A549 (cell line): ENCODE data around the gene KPNA6.

ENCODE experiments used
- HDAC2 ChIP-seq: fragments of 200-600 bp; sonication (generic); IDR thresholded peaks from 2 replicates; pipeline ENCODE4 v1.6.1; 2016
- JUNB ChIP-seq: fragments of >200 bp; sonication (Bioruptor Twin); formaldehyde crosslinking; IDR thresholded peaks from 2 replicates; pipeline ENCODE4 v1.6.1; 2016
- KDM1A ChIP-seq: fragments of 200-600 bp; sonication (generic); IDR thresholded peaks from 2 replicates; pipeline ENCODE4 v1.6.1; 2016; ENCODE audit warnings: low read depth, mild to moderate bottlenecking
- KDM5A ChIP-seq: fragments of 200-600 bp; sonication (generic); IDR thresholded peaks from 2 replicates; pipeline ENCODE4 v1.6.1; 2016; ENCODE audit warnings: antibody characterized with exemption, mild to moderate bottlenecking
- MAZ ChIP-seq: fragments of 150-350 bp; IDR thresholded peaks from 2 replicates; pipeline ENCODE4 v1.6.1; 2014; ENCODE audit warnings: antibody characterized with exemption, low read depth, low read length, borderline replicate concordance
- MYC ChIP-seq: IDR thresholded peaks from 2 replicates; pipeline ENCODE4 v1.6.1; 2012; ENCODE audit warnings: mild to moderate bottlenecking, inconsistent platforms, low read length, improper control_type of control experiment, borderline replicate concordance
- PHF8 ChIP-seq: fragments of 200-600 bp; sonication (generic); IDR thresholded peaks from 2 replicates; pipeline ENCODE4 v1.6.1; 2016; ENCODE audit warnings: low read depth, mild to moderate bottlenecking, antibody characterized with exemption, moderate library complexity, borderline replicate concordance
- POLR2A ChIP-seq: IDR thresholded peaks from 2 replicates; pipeline ENCODE4 v1.6.1; 2012; ENCODE audit warnings: mild to moderate bottlenecking, low read length
- RCOR1 ChIP-seq: fragments of 150-350 bp; IDR thresholded peaks from 2 replicates; pipeline ENCODE4 v1.6.1; 2014; ENCODE audit warnings: antibody characterized with exemption, low read length, low read depth
- RFX5 ChIP-seq: fragments of 450-650 bp; IDR thresholded peaks from 2 replicates; pipeline ENCODE4 v1.7.1; 2014; ENCODE audit warnings: antibody characterized with exemption, mild to moderate bottlenecking, moderate library complexity
- ZNF302 ChIP-seq: fragments of 250-450 bp; sonication (Bioruptor Pico); IDR thresholded peaks from 2 replicates; pipeline ENCODE4 v1.9.0; 2021; ENCODE audit warnings: inconsistent platforms, mild to moderate bottlenecking, moderate library complexity
- ZSCAN20 ChIP-seq: fragments of 250-450 bp; sonication (Bioruptor Pico); IDR thresholded peaks from 2 replicates; pipeline ENCODE4 v1.8.0; 2022; ENCODE audit warnings: mild to moderate bottlenecking, moderate library complexity
- TF ChIP-seq, protein P1 (sequence below): fragments of >200 bp; sonication (Bioruptor Twin); formaldehyde crosslinking; IDR thresholded peaks from 3 replicates; pipeline ENCODE4 v1.5.1; 2016

DNA sequence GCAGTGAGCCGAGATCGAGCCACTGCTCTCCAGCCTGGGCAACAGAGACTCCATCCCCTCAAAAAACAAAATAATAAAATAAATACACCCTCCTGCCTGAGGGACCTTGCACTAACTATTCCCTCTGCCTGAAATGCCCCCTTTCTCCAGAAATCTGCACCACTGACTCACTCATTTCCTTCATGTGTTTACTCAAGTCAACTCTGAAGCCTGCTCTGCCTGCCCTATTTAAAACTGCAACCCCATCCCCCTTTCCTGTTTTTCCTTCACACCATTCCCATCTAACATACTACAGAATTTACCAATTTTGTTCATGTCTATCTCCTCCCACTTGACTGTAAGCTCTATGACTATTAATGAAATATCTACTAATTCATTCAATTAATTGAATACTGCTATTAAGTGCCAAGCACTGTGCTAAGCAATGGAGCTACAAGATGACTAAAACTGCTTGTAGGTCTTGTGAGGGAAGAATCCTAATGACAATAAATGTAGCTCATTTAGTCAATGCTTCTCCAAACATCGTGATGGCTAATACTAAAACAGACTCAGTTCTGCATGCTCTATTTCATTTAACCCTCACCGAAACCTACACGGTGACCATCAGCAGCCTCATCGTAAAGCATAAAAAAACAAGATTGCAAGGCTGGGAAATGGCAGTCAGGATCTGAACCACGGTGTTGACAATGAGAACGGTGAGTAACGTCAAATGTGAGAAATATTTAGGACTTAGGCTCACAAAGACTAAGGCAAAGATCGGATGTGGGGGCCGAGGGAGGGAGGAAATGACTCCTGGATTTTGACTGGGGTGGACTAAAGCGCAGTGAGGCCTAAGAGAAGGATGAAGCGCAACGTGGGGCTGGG is 35.9 kb upstream of the KPNA6 start:
- no peak for TF ChIP-seq JUNB
- TF ChIP-seq MYC, result no peak
- no peak for TF ChIP-seq RCOR1
- TF ChIP-seq ZNF302 (CRISPR knock-in tag), result no peak
- TF ChIP-seq, protein P1, sequence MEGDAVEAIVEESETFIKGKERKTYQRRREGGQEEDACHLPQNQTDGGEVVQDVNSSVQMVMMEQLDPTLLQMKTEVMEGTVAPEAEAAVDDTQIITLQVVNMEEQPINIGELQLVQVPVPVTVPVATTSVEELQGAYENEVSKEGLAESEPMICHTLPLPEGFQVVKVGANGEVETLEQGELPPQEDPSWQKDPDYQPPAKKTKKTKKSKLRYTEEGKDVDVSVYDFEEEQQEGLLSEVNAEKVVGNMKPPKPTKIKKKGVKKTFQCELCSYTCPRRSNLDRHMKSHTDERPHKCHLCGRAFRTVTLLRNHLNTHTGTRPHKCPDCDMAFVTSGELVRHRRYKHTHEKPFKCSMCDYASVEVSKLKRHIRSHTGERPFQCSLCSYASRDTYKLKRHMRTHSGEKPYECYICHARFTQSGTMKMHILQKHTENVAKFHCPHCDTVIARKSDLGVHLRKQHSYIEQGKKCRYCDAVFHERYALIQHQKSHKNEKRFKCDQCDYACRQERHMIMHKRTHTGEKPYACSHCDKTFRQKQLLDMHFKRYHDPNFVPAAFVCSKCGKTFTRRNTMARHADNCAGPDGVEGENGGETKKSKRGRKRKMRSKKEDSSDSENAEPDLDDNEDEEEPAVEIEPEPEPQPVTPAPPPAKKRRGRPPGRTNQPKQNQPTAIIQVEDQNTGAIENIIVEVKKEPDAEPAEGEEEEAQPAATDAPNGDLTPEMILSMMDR, result no peak
- no peak for TF ChIP-seq KDM1A
- TF ChIP-seq ZSCAN20, result no peak
- no peak for TF ChIP-seq KDM5A
- TF ChIP-seq MAZ, result no peak
- TF ChIP-seq RFX5, result no peak
- TF ChIP-seq HDAC2, result no peak
- no peak for TF ChIP-seq PHF8
- no peak for TF ChIP-seq POLR2A
